ENCODE data around the gene ANXA6. TPM values are rescaled to one million over a fixed set of nuclear protein-coding genes. Genes with fewer than 3 reads are reported as not detected.

Gene ANXA6
- total and polyA plus RNA-seq, 10 of the 15 experiments (the other 5 are each of a cell fraction or from before 2014, with no cell fraction given) = 44.0 to 571 (median 465) TPM

GRCh38 chr5:151089726-151090125 is 67.9 kb downstream of the ANXA6 start:
- intact Hi-C loops (cut with micrococcal nuclease; ENCODE audit: unreplicated experiment) = no loop called here
- ChIA-PET RAD21 (ENCODE audit: unreplicated experiment) (interaction anchor here (0.7 to 1.5 kb wide), 5 partner anchors 8 to 29 kb away, joined by 3 to 8 read pairs (median 5); no protein-coding TSS in a partner anchor), CTCF (interaction anchor here (0.8 to 1.7 kb wide), 8 partner anchors 8 to 75 kb away, joined by 3 to 7 read pairs (median 4); no protein-coding TSS in a partner anchor), SMC1A (ENCODE audit: uncharacterized antibody, unreplicated experiment) (interaction anchor here (0.8 to 2.4 kb wide), 17 partner anchors 8 to 122 kb away, joined by 3 to 17 read pairs (median 4); no protein-coding TSS in a partner anchor), POLR2A (interaction anchor here (0.6 to 2.3 kb wide), 5 partner anchors 8 to 138 kb away, joined by 3 to 8 read pairs (median 3); partner anchors contain the start of gene TNIP1)
- H4K20me1 ChIP-seq (ENCODE audit: control insufficient read depth, insufficient read depth) = no peaks in the 10 kb centered on the region
- FAIRE-seq (no peak), DNase-seq (ENCODE audit: low read depth, low spot score) (no peak), ATAC-seq (no peak)
- no peak overlapping the region for H3K4me3 ChIP-seq
- peaks cover 32% of the 10 kb centered on the region for H3K79me2 ChIP-seq (ENCODE audit: control insufficient read depth, insufficient read depth, low read length)
- H3K36me3 ChIP-seq (ENCODE audit: control insufficient read depth in 2 of 2, insufficient read depth in 2 of 2, low read length in 1 of 2) = no peaks in the 10 kb centered on the region
- no peak overlapping the region for H3K27ac ChIP-seq (ENCODE audit: control insufficient read depth, insufficient read depth)
- no peaks in the 10 kb centered on the region for H3K9me3 ChIP-seq (replicated peaks; ENCODE audit: control insufficient read depth, insufficient read depth, low read length)
- peaks cover 39% of the 10 kb centered on the region for H3K4me1 ChIP-seq (ENCODE audit: control insufficient read depth, insufficient read depth, low read length)
- TF ChIP-seq SMC3 (IDR thresholded peaks at IDR 0.05; ENCODE audit: borderline replicate concordance, low read length) (no peak), CBX5 (IDR thresholded peaks at IDR 0.05; ENCODE audit: low read depth) (no peak), TCF7 (IDR thresholded peaks at IDR 0.05; ENCODE audit: borderline replicate concordance) (no peak), ZBTB4 (CRISPR knock-in tag; IDR thresholded peaks at IDR 0.05) (no peak), SMAD5 (IDR thresholded peaks at IDR 0.05; ENCODE audit: low read depth) (no peak), ESRRA (IDR thresholded peaks at IDR 0.05; ENCODE audit: low read length) (no peak), KDM1A (IDR thresholded peaks at IDR 0.05; ENCODE audit: borderline replicate concordance) (no peak), NR2C1 (IDR thresholded peaks at IDR 0.05) (no peak), CHD1 (IDR thresholded peaks at IDR 0.05; ENCODE audit: low read depth, low read length) (no peak), RAD21 (IDR thresholded peaks at IDR 0.05; ENCODE audit: insufficient read depth, low read depth, low read length) (no peak), FOXK2 (IDR thresholded peaks at IDR 0.05) (no peak), MYC (IDR thresholded peaks at IDR 0.05; ENCODE audit: insufficient read depth, insufficient read length, insufficient replicate concordance, low read length, severe bottlenecking) (no peak), BCL11A (IDR thresholded peaks at IDR 0.05; ENCODE audit: low read depth, low read length) (no peak), ZBTB40 (IDR thresholded peaks at IDR 0.05; ENCODE audit: borderline replicate concordance) (no peak), TCF12 (IDR thresholded peaks at IDR 0.05; ENCODE audit: low read depth, low read length) (no peak)
- no peak overlapping the region for H2AFZ ChIP-seq (ENCODE audit: control insufficient read depth, low read depth, low read length)
- H3K4me2 ChIP-seq (ENCODE audit: control insufficient read depth, insufficient read depth) = no peak overlapping the region
- no peaks in the 10 kb centered on the region for H3K27me3 ChIP-seq (replicated peaks in 1 of 2; ENCODE audit: control insufficient read depth in 2 of 2, insufficient read depth in 2 of 2, low read length in 1 of 2)
- H3K9ac ChIP-seq (ENCODE audit: control insufficient read depth, insufficient read depth, low read length) = no peak overlapping the region
- 97% methylated on average over 2 of the region's 2 CpGs for WGBS (ENCODE audit: insufficient coverage, insufficient replicate concordance, low lambda C conversion rate, missing lambda C conversion rate)
- no TSS peak for BruUV-seq (replicated peaks)
- in situ Hi-C loops (cut with MboI) = no loop called here
